ENCODE results near the gene WDR76.
"Not testable (repeated sequence)": the region's sequence is repeated elsewhere in the genome, so short reads cannot be mapped to it uniquely, and the experiment has no call there.

Gene WDR76
- total RNA-seq = 16.6 to 25.2 (median 21.8) reads per million in 4 donors

DNA sequence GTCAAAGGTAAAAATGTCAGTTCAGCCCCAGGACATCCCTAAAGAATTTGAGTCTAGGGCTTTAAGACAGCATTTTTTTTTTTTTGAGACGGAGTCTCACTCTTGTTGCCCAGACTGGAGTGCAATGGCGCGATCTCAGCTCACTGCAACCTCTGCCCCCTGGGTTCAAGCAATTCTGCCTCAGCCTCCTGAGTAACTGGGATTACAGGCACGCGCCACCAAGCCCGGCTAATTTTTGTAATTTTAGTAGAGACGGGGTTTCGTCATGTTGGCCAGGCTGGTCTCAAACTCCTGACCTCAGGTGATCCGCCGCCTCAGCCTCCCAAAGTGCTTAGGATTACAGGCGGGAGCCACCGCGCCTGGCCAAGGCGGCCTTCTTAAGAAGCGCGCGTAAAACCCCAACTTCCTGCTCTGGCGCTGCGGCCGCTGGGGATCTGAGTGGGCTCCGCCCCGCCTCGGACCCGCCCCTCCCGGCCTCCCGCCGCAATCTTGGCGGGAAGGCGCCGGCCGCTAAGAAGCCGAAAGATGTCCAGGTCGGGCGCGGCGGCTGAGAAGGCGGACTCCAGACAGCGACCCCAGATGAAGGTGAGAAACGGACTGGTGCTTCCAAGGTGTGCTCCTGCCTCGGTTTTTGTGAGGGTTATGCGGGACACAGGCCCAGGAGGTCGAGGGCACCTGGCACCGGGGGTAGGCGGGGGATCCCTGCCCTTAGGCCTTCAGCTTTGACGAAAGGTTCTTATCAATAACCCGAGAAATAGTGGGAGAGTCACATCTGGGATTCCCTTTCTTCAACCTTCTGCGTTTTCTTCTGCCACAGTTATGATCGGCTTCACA, at the start of gene WDR76:
WDR76 (plus strand) TSS at position 495 of the 834 bp plus-strand sequence; CDS start at position 526, 31 bp downstream.
- peak; percentile 59 to 88 (median 67) for DNase-seq

DNA sequence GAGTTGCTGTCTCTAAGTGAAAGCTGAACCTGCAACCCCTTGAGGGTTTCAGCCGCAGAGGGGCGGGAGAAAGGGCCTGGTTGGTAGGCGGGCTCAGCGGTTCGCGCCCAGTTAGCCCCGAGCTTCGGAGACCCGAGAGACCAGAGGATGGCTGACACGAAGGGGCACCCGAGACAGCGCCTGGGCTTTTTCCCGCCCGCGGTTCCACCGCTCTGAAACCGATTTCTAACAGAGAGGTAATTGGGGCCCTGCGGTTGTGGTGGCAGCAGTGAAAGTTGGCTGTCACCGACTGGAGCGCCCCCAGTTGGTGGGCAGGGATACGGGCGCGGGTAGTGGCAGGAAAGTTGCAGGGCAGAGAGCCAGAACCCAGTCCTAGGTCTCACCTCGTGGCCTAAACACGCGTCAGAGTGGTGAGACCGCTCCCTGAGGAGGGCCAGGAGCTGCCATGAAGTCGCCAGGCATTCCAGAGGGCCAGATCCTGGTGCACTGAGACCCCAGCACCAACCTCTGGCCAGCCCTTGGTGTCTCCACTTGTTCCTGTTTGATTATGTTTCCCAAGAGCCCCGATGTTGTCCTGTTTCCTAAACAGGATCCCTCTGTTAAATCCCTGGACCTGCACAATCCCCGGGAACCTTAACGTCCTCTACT, 49.4 kb upstream of the WDR76 start:
- peak; percentile 70 to 82 (median 76) for DNase-seq

DNA sequence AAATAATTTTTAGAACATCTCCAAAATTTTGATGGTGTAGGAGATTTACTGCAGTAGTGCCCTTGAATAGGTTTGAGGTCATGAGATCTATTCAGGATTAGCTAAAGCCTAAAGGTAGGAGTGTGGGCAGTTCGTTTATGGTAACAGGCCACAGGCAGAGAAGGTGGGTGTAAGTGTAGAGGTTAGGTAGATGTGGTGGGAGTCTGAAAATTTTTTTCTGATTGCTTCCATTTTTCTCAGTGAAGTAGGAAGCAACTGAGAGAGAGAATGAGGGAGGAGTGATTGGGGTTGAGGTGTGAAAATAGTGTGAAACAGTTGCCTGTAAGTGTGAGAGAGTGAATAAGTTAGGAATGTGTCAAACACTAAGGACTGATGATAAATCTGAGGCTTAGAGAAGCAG, 47.8 kb upstream of the WDR76 start:
- DNase-seq = no peak

DNA sequence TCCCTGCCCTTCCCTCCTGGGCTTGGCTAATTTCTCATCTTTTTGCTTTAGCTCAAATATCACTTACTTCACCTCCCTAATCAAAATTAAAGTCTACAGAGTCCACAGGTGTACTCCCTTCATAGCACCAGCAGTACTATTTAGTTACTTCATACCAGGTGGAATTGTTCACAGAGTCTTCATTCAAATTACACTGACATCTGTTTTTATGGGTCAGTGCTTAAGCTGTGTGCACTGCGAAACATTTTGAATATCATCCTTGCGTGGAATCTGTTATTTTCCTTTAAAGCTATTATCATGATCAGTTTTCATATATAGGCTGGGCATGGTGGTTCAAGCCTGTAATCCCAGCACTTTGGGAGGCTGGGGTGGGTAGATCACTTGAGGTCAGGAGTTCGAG, 37.4 kb upstream of the WDR76 start:
- no peak for DNase-seq

DNA sequence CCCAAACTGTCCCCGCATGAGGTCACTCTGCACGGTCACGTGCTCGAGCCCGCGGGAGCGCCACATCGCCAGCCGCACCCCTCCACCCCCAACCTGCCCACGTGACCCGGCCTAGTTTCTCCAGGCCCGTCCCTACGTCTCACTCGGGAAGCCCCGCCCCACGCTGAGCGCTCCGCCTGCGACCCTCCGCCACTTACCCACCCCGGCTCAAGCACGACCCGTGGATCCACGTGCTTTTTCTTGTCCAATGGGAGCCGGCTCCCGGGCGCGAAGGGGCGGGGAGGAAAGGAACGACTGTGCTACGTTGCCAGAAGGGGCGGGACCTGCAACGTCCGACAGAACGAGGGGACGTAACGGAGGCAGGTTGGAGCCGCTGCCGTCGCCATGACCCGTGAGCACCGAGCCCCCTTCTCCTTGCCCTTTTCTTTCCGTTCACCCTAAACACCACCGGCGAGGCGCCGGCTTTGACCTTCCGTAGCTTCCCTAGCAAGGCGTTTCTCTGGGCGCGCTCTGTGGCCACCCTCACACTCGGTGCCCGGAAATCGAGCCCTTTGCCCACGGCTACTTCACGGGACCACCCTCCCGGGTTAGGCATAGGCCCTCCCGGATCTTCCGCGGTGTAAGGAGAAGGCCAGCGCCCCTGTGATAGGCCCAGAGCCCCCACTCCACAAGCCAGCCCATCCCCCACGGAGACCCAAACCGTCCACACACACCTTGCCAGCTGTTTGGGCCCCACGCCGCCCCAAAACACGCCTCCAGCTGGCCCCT, 34.6 kb upstream of the WDR76 start, which contains the start of gene SERF2:
SERF2 (plus strand) TSS at position 328 of the 768 bp plus-strand sequence; CDS start at position 385, 57 bp downstream.
- peak; percentile 99 to 100 (median 99) for DNase-seq

DNA sequence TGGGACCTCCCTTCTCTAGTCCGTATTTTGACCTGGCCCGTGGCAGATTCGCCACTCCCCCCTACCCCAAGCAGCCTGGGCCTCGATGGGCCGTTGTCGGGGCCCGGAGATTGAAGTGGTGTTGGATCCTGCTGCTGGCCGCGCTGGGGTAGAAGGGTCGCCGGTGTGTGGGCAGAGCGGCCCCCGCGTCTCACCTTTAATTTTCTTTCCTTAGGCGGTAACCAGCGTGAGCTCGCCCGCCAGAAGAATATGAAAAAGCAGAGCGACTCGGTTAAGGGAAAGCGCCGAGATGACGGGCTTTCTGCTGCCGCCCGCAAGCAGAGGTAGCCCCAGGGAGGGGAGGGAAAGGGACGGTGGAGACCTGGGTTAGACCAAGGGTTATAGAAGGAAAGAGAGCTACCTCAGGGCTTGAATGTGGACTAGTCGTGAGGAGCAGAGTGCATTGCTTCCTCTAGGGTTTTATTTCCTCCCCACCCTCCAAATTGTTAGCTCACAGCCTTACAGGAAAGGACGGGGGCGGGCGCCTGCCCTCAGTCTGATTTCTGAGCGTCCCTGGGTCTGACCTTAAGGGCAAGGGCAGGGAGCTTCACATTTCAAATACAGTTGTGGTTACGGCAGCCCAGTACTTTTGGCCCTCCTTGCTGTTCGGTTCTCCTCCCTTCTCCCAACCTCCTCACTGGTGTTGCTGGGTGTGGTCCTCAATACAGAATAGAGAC, 33.9 kb upstream of the WDR76 start:
- peak in 1 of 5 donors; percentile 38 for DNase-seq

DNA sequence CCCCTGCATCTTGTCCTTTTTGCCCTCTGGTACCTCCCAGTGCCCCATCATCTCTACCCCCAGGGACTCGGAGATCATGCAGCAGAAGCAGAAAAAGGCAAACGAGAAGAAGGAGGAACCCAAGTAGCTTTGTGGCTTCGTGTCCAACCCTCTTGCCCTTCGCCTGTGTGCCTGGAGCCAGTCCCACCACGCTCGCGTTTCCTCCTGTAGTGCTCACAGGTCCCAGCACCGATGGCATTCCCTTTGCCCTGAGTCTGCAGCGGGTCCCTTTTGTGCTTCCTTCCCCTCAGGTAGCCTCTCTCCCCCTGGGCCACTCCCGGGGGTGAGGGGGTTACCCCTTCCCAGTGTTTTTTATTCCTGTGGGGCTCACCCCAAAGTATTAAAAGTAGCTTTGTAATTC, 33.2 kb upstream of the WDR76 start:
- DNase-seq = no peak

DNA sequence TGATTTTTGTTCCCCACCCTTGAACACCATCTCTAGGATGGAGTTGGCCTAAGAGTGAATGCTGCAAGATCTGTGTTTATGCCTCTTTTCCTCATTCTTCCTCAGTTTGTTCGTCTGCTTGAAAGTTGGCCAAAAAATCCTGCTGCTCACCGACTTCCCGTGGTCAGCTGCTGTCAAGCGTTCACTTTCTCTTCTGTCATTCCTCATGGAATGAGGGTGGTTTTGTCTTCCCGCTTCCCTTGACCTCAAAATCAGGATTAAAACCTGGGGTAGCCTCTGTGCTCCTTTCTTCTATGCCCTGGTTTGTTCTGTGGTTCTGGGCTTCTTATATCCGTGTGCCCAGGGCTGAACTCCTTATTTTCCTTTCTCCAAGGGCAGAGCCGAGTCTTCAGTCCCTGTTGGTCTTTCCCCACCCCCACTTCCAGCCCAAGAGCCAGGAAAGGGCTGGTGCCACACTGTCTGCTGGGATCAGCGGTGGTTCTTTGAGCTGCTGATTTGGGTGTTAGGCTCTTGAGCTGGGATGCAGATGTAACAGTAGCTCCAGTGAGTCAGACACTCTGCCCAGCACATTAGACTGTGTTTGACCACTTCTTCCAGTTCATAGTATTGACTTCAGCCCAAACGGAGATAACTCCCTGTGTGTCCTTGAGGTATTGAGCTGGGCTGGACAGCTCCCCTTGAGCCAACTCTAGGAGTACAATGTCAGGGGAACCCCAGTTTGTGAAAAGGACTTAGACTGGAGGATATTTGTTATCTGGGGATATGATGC, 32.3 kb upstream of the WDR76 start:
- no peak for DNase-seq

DNA sequence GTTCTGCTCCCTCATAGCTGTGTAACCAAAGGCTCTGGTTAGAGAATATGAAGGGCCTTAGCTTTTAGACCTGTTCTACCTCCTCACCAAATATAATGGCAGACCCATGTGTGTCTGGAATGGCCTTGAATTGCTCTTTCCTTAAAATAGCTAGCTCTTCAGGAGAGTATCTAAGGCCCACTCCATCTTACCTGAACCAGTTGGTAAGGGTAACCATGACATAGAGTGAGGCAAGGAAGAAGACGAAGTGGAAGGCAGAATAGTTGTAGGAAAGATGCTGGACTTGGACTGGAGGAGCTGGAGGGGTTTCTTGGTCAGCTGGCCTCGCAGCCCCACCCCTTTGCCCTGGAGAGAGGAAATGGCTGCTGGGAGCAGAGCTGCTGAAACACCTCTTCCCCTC, 31.6 kb upstream of the WDR76 start:
- no peak for DNase-seq

DNA sequence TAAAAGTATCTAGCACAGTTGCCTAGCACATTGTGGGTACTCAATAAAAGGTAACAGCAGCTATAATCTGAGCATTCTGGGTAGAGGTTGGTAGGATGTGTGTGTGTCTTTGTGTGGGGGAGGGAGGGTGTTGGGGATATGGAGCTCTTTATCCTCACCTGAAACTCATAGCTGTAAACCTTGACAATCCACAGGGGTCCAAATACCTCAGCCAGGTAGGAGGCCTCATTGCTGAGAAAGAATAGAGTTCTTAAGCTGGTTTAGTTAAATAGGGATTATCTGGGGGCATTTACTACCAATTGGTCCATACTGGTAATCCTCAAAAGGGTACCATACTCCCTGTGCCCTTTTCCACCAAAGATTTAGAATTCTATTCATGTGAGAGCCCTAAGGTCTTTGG, 30.8 kb upstream of the WDR76 start:
- no peak for DNase-seq

DNA sequence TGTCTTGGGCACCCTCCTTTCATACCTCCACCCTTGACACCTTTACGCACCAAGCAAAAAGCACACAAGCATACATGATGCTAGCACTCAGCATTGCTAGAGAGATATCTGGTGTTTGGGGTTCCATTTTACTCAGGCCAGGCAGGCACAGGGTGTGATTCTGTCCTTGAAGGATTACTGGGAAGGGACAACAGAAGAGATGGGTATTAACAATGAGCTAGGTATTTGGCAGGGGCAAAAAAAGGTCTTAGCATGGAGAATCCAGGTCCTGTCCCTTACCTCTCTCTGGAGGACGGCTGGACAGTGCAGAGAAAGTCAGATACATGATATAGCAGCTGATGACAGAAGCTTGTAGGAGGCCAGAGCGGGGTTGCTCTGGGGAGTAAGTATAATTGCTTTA, 30.2 kb upstream of the WDR76 start:
- no peak for DNase-seq

DNA sequence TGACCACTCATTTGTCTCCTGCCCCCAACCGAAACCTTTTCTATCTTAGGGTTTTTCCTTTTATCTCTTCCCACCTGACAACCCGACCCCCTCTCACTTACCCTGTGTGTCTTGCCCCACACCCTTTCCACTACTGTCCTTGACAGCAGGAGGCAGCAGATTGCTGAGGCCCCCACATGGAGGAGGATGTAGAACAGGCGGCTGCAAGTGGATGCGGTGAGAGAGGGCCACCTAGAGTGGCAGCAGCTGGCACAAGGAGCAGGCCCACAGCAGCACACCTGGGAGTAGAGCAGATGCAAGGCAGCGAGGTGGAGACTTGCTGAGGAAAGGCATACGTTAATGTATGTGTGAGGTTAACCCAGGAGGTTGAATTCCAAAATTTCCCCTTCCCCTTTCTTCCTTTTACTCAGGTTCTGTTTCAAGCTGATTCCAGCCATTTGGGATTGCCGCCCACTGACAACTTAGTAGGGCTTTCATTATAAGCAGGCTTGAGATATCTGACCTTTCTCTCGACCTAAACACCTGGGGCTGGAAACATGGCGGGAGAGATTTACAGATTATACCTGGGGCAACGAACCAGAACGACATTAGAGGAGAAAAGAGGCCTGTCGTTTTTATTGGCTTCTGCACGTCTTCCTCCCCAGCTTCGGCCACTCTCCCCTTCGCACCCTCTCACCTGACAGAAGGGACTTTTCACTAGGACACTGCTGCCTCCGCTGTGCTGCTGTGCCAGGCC, 27.4 kb upstream of the WDR76 start:
- no peak for DNase-seq

DNA sequence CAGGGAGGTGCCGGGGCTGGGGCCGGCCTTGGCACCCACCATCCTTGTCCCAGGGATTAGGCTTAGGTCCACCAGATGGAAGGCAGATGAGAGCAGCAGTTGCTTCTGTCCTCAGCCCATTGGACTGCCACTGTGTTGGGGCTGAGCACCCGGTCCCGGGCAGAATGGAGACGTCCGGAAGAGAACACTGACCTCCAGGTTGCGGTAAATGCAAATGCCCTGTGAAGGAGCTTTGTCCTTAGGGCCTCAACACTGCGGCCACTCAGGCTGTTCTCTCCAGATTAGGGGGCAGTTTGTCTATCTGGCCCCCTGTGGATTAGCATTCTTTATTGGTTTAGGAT, 26.9 kb upstream of the WDR76 start, which contains the start of gene SERINC4:
SERINC4 (minus strand) TSS at position 276 of the 341 bp plus-strand sequence; CDS start at position 42, 234 bp downstream.
- DNase-seq = no peak

DNA sequence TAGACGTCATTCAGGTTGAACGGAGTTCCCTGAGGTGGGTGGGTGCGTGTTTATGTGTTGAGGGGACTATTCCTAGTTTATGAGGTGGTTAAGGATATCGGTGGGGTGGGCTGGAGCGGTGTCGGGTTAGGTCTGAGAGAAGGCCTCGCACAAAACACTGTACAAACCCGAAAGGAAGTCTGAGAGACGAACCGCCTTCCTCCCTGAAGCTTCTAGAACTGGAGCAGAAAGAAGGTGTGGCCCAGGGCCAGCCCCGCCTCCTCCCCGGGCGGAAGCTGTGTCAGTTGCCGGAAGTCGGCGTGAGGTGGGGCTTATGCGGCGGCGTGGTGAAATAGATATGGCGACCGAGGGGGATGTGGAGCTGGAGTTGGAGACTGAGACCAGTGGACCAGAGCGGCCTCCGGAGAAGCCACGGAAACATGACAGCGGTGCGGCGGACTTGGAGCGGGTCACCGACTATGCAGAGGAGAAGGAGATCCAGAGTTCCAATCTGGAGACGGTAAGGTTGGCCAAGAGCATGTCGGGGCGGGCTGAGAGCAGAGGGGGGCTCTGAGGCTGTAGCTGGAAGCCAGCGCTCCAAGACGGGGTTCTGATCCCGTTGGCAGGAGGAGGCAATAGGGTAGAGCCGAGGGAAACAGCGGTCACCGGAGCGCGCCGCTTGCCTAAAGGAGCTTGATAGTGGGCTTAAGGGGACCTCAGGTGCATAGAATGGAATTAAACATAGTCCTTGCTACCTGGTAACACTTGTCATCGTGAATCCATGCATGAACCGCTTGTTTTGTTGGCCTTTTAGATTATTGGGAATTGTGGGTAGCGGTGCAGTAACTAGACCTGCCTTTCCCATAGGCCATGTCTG, 26.3 kb upstream of the WDR76 start, which contains the start of gene HYPK:
HYPK (plus strand) TSS at position 314 of the 856 bp plus-strand sequence; CDS start at position 338, 24 bp downstream.
- peak; percentile 83 to 93 (median 88) for DNase-seq

DNA sequence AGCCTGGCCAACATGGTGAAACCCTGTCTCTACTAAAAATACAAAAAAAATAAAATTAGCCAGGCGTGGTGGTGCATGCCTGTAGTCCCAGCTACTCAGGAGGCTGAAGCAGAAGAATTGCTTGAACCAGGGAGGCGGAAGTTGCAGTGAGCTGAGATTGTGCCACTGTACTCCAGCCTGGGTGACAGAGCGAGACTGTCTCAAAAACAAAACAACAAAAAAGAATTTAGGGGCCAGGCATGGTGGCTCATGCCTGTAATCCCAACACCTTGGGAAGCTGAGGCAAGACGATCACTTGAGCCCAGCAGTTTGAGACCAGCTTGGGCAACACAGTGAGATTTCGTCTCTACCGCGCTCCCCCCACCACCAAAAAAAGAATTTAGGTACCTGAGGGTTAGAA, 24.1 kb upstream of the WDR76 start:
- not testable (repeated sequence) for DNase-seq

DNA sequence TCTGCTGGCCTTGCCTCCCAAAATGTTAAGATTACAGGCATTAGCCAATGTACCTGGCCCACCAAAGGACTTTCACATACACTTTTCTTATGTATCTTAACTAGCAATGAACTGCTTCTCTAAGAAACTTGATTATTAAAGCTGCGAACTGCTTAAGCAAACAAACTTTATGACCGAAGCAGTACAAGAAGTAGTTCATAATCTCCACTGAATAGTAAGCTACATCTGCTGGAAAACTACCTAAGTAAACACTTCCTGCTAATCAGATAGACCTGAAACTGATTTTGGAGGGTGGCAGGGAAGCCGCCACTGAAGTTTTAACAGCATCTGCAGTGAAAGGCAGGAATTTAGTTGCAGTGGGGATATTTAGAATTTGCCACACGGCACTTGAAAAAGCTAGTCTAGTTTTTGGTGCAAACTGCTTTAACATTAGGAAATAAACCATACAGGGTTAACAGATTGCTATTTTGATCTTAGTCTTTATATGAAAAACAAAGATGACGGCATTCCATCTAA, 18.3 kb upstream of the WDR76 start:
- DNase-seq = no peak

DNA sequence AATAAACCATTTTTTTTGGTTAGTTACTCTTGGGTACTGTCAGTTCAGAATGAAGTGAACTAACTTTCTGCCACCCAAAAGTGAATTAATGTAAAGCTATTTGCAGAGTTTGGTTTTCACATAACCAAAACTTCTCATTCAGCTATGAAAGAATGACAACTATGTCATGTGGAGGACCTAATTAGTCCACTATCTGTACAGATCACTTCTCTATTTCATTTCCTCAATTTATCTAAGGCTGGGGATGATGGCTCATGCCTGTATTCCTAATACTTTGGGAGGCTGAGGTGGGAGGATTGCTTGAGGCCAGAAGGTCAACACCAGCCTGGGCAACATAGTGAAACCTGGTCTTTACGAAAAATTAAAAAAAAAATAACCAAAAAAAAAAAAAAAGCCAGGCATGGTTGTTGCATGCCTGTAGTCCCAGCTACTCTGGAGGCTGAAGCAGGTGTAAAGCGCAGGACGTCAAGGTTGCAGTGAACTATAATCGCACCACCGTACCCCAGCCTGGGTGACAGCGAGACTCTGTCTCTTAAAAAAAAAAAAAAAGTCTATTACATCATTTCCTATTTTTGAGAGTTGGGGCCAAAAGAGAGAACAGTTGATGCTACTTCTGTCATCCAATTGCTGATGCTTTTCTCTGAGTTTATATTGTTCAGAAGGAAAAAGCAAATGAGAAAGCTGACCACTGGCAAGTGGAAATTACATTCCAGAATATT, 17.7 kb upstream of the WDR76 start:
- DNase-seq = no peak

DNA sequence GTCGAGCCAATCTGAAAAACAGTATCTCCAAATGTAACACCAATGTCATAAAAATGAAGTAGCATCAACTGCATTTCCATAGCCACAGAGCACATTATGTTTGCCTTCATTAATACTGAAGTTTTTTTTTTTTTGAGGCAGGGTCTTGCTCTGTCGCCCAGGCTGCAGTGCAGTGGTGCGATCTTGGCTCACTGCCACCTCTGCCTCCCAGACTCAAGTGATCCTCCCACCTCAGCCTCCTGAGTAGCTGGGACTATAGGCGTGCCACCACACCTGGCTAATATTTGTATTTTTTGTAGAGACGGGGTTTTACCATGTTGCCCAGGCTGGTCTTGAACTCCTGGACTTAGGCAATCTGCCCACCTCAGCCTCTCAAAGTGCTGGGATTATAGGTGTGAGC, 11.7 kb upstream of the WDR76 start:
- DNase-seq = not testable (repeated sequence)

DNA sequence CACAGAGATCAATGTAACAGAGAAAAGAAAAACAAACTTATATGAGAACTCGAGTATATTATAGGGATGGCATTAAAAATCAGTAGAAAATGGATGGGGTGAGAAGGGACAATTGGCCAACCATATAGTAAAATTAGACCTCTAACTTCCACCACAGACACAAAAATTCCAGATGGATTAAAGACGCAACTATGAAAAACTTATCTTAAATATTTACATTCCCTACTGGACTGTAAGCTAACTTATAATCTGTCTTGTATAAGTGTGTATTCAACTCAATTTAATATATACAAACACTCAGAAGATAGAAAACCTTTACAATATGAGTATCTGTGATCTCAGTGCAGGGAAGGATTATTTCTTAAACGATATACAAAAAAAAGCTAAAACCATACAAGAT, 5.3 kb upstream of the WDR76 start:
- no peak for DNase-seq
